SK-N-SH (cell line): ENCODE results near the gene RAPGEF2. TPM values are rescaled to one million over a fixed set of nuclear protein-coding genes. Genes with fewer than 3 reads are reported as not detected.

ENCODE experiments used
- CTCF ChIA-PET: fragments of 300-600, 350-600 bp; formaldehyde crosslinking; extraction: SDS; loops from one replicate; lab custom pipeline; 2021; lab: Yijun Ruan, JAX
- POLR2A ChIA-PET: fragments of 350-600 bp; sonication (Branson Sonifier 250); formaldehyde crosslinking; extraction: SDS; loops from one replicate; lab custom pipeline; 2020; ENCODE audit warnings: antibody characterized with exemption, inconsistent platforms; lab: Yijun Ruan, JAX
- DNase-seq: peaks from one replicate; pipeline ENCODE4 v3.0.0; 2012
- H2AFZ ChIP-seq: fragments of 200-600 bp; sonication (generic); 2 replicates; pipeline ENCODE4 v1.8.1; 2016; ENCODE audit warnings: antibody characterized with exemption, mild to moderate bottlenecking, low read depth
- H3F3A ChIP-seq: fragments of 200-600 bp; sonication (generic); replicated peaks from 2 replicates; pipeline ENCODE3; 2016; ENCODE audit warnings: antibody characterized with exemption, mild to moderate bottlenecking; ENCODE audit not compliant: insufficient read depth
- H3K27ac ChIP-seq, 2 experiments: fragments of 200-500 bp in 1 of 2; fragments of 200-600 bp in 1 of 2; sonication (Bioruptor generic) in 1 of 2; sonication (generic), shearing (Covaris generic) in 1 of 2; 2 replicates each; pipeline versions ENCODE4 v1.5.1 to v1.6.1; 2014 to 2016; ENCODE audit warnings: low read depth in 2 of 2, inconsistent platforms in 1 of 2, low read length in 1 of 2, mild to moderate bottlenecking in 1 of 2, mixed read lengths in 1 of 2
- H3K27me3 ChIP-seq: fragments of 200-600 bp; sonication (generic), shearing (Covaris generic); 2 replicates; pipeline ENCODE4 v1.6.1; 2016; ENCODE audit warnings: mixed run types; ENCODE audit not compliant: insufficient read depth
- H3K36me3 ChIP-seq, 2 experiments: fragments of 200-500 bp in 1 of 2; fragments of 200-600 bp in 1 of 2; sonication (Bioruptor generic) in 1 of 2; sonication (generic) in 1 of 2; replicated peaks in 1 of 2; 2 replicates each; pipeline versions ENCODE3 to v1.5.1; 2014 to 2016; ENCODE audit warnings: low read length in 1 of 2, mild to moderate bottlenecking in 1 of 2; ENCODE audit not compliant: insufficient read depth in 2 of 2, control insufficient read depth in 1 of 2
- H3K4me1 ChIP-seq, 2 experiments: fragments of 200-500 bp in 1 of 2; fragments of 200-600 bp in 1 of 2; sonication (Bioruptor generic) in 1 of 2; sonication (generic), shearing (Covaris generic) in 1 of 2; 2 replicates each; pipeline versions ENCODE4 v1.5.1 to v1.6.1; 2014 to 2016; ENCODE audit warnings: low read depth in 1 of 2, low read length in 1 of 2, mixed run types in 1 of 2; ENCODE audit not compliant: insufficient read depth in 2 of 2, control insufficient read depth in 1 of 2
- H3K4me2 ChIP-seq: fragments of 200-600 bp; sonication (generic), shearing (Covaris generic); 2 replicates; pipeline ENCODE4 v1.6.1; 2017; ENCODE audit warnings: mixed run types
- H3K4me3 ChIP-seq, 2 experiments: fragments of 200-500 bp in 1 of 2; fragments of 200-600 bp in 1 of 2; sonication (Bioruptor generic) in 1 of 2; sonication (generic), shearing (Covaris generic) in 1 of 2; 2 replicates each; pipeline versions ENCODE4 v1.5.1 to v1.8.1; 2014 to 2016; ENCODE audit warnings: low read depth in 2 of 2, inconsistent platforms in 1 of 2, low read length in 1 of 2, mild to moderate bottlenecking in 1 of 2, mixed read lengths in 1 of 2, moderate library complexity in 1 of 2
- H3K79me2 ChIP-seq: fragments of 200-600 bp; sonication (generic); 2 replicates; pipeline ENCODE4 v1.8.1; 2017; ENCODE audit warnings: mild to moderate bottlenecking; ENCODE audit not compliant: insufficient read depth
- H3K9ac ChIP-seq: fragments of 200-600 bp; sonication (generic); 2 replicates; pipeline ENCODE4 v1.6.1; 2017; ENCODE audit warnings: mixed run types
- H3K9me2 ChIP-seq: fragments of 200-600 bp; sonication (generic); 2 replicates; pipeline ENCODE4 v1.6.1; 2017; ENCODE audit warnings: mixed run types
- H3K9me3 ChIP-seq: fragments of 200-600 bp; sonication (generic); 2 replicates; pipeline ENCODE4 v1.6.1; 2017; ENCODE audit warnings: mixed run types, mild to moderate bottlenecking, moderate library complexity
- H4K20me1 ChIP-seq: fragments of 200-600 bp; sonication (generic); 2 replicates; pipeline ENCODE4 v1.6.1; 2017; ENCODE audit warnings: mild to moderate bottlenecking, mixed run types; ENCODE audit not compliant: insufficient read depth
- CTCF ChIP-seq: fragments of 200-600 bp; sonication (generic); IDR thresholded peaks from 2 replicates; pipeline ENCODE4 v1.6.1; 2017; ENCODE audit warnings: antibody characterized with exemption, mild to moderate bottlenecking, moderate library complexity
- ELF1 ChIP-seq: IDR thresholded peaks from 2 replicates; pipeline ENCODE4 v1.4.0; 2012
- EZH2phosphoT487 ChIP-seq: fragments of 200-600 bp; sonication (generic); IDR thresholded peaks from 2 replicates; pipeline ENCODE4 v1.6.1; 2017; ENCODE audit warnings: low read depth, mixed run types, mild to moderate bottlenecking, antibody characterized with exemption, moderate library complexity, borderline replicate concordance
- FOXM1 ChIP-seq: IDR thresholded peaks from 2 replicates; pipeline ENCODE4 v1.4.0; 2012; ENCODE audit warnings: low read depth, mild to moderate bottlenecking
- GABPA ChIP-seq: IDR thresholded peaks from 2 replicates; pipeline ENCODE4 v1.4.0; 2012; ENCODE audit warnings: low read depth, mild to moderate bottlenecking
- MAX ChIP-seq: IDR thresholded peaks from 2 replicates; pipeline ENCODE4 v1.4.0; 2012; ENCODE audit warnings: low read depth
- MEF2A ChIP-seq: IDR thresholded peaks from 2 replicates; pipeline ENCODE4 v1.4.0; 2012; ENCODE audit warnings: low read depth, borderline replicate concordance
- NFIC ChIP-seq: IDR thresholded peaks from 2 replicates; pipeline ENCODE4 v1.4.0; 2012; ENCODE audit warnings: borderline replicate concordance
- PBX3 ChIP-seq: IDR thresholded peaks from 2 replicates; pipeline ENCODE4; 2012
- POLR2AphosphoS5 ChIP-seq: IDR thresholded peaks from 2 replicates; pipeline ENCODE4 v1.6.1; 2012; ENCODE audit warnings: low read depth, low read length
- RCOR1 ChIP-seq: fragments of 150-350 bp; IDR thresholded peaks from 2 replicates; pipeline ENCODE4 v1.6.1; 2017; ENCODE audit warnings: antibody characterized with exemption, low read length
- REST ChIP-seq: IDR thresholded peaks from 2 replicates; pipeline ENCODE4 v1.6.1; 2012; ENCODE audit warnings: mild to moderate bottlenecking, low read depth, low read length, moderate library complexity
- USF1 ChIP-seq: IDR thresholded peaks from 2 replicates; pipeline ENCODE4 v1.4.0; 2012; ENCODE audit warnings: low read depth, borderline replicate concordance
- USF2 ChIP-seq: fragments of 150-350 bp; IDR thresholded peaks from 2 replicates; pipeline ENCODE4 v1.6.1; 2017; ENCODE audit warnings: antibody characterized with exemption, low read length, low read depth, borderline replicate concordance
- ZBTB33 ChIP-seq: IDR thresholded peaks from 2 replicates; pipeline ENCODE4 v1.4.0; 2012; ENCODE audit warnings: low read depth, borderline replicate concordance
- WGBS: methylation state at CpG from one replicate; pipeline ENCODE4 v1.1.6; 2017; ENCODE audit warnings: low lambda C conversion rate; 5-methylcytosine and 5-hydroxymethylcytosine counted together
- polyA plus RNA-seq, 3 experiments: library from polyadenylated mRNA; depleted of rRNA; stranded (reverse); fragments of >200 nt; gene quantifications; 2 replicates each; pipeline ENCODE4 v1.2.3, GENCODE V29; 2012

Gene RAPGEF2
- polyA plus RNA-seq, 1 of the 3 experiments (the other 2 are of a cell fraction): 19.2 TPM

GRCh38 chr4:159360549-159360948 is 257.7 kb downstream of the RAPGEF2 start (continued):
- no peak for TF ChIP-seq ZBTB33
- TF ChIP-seq ELF1: no peak
- no peak for TF ChIP-seq EZH2phosphoT487
- TF ChIP-seq GABPA: no peak
- no peak for TF ChIP-seq FOXM1
- TF ChIP-seq REST: no peak
- no peak for TF ChIP-seq NFIC
- no peak for TF ChIP-seq CTCF
- no peak for TF ChIP-seq USF2
- no peak for TF ChIP-seq MEF2A

- Histone ChIP-seq H3K36me3 (peaks cover 13 to 41% of the 10 kb centered on the region in 2 experiments), H3K79me2 (no peaks in the 10 kb centered on the region), H3K27ac (no peak overlapping the region), H3K9ac (no peak overlapping the region), H3K9me3 (no peaks in the 10 kb centered on the region), H3K4me2 (no peak overlapping the region), H3K4me3 (no peak overlapping the region), H4K20me1 (no peaks in the 10 kb centered on the region), H3K9me2 (no peaks in the 10 kb centered on the region), H3K4me1 (peaks cover 0 to 18% of the 10 kb centered on the region in 2 experiments; a peak in 3 of 4 replicates), H3F3A (peaks cover 14% of the 10 kb centered on the region), H2AFZ (no peak overlapping the region), H3K27me3 (no peaks in the 10 kb centered on the region)
- 96% methylated on average over 3 of the region's 3 CpGs for WGBS
- ChIA-PET CTCF (no interaction called here), POLR2A (no interaction called here)
- no peak for DNase-seq
- TF ChIP-seq POLR2AphosphoS5: no peak
- no peak for TF ChIP-seq USF1
- TF ChIP-seq PBX3: no peak
- no peak for TF ChIP-seq RCOR1
- no peak for TF ChIP-seq MAX
- no peak for TF ChIP-seq REST
- no peak for TF ChIP-seq MEF2A
- TF ChIP-seq EZH2phosphoT487: no peak
Measured at GRCh38 chr4:159363361-159363760, 260.5 kb downstream of the RAPGEF2 start.
